ENCODE results near the gene TXNRD1. TPM values are rescaled to one million over a fixed set of nuclear protein-coding genes. Genes with fewer than 3 reads are reported as not detected.

Gene TXNRD1
- total RNA-seq, 2 donors from 2014 or later: 35.9 to 36.6 TPM

DNA sequence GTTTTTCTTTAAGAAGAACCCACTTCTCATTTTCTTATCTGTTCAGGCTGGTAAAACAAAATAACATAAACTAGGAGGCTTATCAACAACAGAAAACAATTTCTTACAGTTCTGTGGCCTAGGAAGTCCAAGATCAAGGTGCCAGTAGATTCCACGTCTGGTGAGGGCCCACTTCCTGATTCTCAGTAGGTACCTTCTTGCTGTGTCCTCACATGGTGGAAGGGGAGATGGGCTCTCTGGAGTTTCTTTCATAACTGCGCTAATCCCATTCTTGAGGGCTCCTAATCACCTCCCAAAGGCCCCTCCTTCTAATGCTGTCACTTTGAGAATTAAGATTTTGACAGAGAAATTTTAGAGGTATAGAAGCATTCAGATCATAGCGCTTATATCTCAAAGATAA is 33.4 kb downstream of the TXNRD1 start:
- ATAC-seq (no peak), DNase-seq (no peak)
- intact Hi-C loops (cut with DNase I): no loop called here
- Histone ChIP-seq H3K9me3 (no peaks in the 10 kb centered on the region), H3K4me3 (no peak overlapping the region), H3K27ac (no peak overlapping the region), H3K36me3 (replicated peaks in 1 of 2; ENCODE audit: insufficient read depth in 1 of 2, low read depth in 2 of 2) (no peaks in the 10 kb centered on the region), H3K27me3 (no peaks in the 10 kb centered on the region), H3K4me1 (no peaks in the 10 kb centered on the region)
- TF ChIP-seq, protein P1, sequence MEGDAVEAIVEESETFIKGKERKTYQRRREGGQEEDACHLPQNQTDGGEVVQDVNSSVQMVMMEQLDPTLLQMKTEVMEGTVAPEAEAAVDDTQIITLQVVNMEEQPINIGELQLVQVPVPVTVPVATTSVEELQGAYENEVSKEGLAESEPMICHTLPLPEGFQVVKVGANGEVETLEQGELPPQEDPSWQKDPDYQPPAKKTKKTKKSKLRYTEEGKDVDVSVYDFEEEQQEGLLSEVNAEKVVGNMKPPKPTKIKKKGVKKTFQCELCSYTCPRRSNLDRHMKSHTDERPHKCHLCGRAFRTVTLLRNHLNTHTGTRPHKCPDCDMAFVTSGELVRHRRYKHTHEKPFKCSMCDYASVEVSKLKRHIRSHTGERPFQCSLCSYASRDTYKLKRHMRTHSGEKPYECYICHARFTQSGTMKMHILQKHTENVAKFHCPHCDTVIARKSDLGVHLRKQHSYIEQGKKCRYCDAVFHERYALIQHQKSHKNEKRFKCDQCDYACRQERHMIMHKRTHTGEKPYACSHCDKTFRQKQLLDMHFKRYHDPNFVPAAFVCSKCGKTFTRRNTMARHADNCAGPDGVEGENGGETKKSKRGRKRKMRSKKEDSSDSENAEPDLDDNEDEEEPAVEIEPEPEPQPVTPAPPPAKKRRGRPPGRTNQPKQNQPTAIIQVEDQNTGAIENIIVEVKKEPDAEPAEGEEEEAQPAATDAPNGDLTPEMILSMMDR (IDR thresholded peaks at IDR 0.05): no peak
- no peak for TF ChIP-seq POLR2A (IDR thresholded peaks at IDR 0.05)
- 82 to 83% methylated on average over 3 of the region's 3 CpGs for WGBS, 2 donors

DNA sequence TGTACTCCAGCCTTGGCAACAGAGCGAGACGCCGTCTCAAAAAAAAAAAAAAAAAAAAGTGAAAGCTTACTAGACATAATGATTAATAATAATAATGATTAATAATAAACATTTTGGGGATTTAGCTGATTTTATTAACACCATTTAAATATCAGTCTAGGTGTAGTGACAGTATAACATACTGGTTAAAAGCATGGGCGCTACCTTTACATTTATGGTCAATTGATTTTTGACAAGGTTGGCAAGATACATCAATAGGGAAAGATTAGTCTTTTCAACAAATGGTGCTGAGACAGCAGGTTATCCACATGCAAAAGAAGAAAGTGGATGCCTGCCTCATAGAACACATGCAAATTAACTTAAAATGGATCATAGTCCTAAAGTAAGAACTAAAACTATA is 34.3 kb downstream of the TXNRD1 start:
- intact Hi-C loops (cut with DNase I): no loop called here
- no peak for ATAC-seq
- Histone ChIP-seq H3K4me1 (no peaks in the 10 kb centered on the region), H3K4me3 (no peak overlapping the region), H3K27me3 (no peaks in the 10 kb centered on the region), H3K9me3 (no peaks in the 10 kb centered on the region), H3K36me3 (replicated peaks in 1 of 2; ENCODE audit: insufficient read depth in 1 of 2, low read depth in 2 of 2) (no peaks in the 10 kb centered on the region), H3K27ac (no peak overlapping the region)
- DNase-seq: no peak
- TF ChIP-seq, protein P1 (IDR thresholded peaks at IDR 0.05): no peak
- TF ChIP-seq POLR2A (IDR thresholded peaks at IDR 0.05): no peak
- 88 to 93% methylated on average over 4 of the region's 4 CpGs for WGBS, 2 donors

- H3K36me3 ChIP-seq (replicated peaks in 1 of 2; ENCODE audit: insufficient read depth in 1 of 2, low read depth in 2 of 2): no peaks in the 10 kb centered on the region
- H3K4me3 ChIP-seq: no peak overlapping the region
- intact Hi-C loops (cut with DNase I): no loop called here
- no peak overlapping the region for H3K27ac ChIP-seq
- TF ChIP-seq POLR2A (IDR thresholded peaks at IDR 0.05): no peak
- TF ChIP-seq, protein P1 (IDR thresholded peaks at IDR 0.05): no peak
- 64 to 70% methylated on average over 2 of the region's 2 CpGs for WGBS, 2 donors
- H3K4me1 ChIP-seq: no peaks in the 10 kb centered on the region
- ATAC-seq (no peak), DNase-seq (no peak)
- H3K27me3 ChIP-seq: no peaks in the 10 kb centered on the region
- H3K9me3 ChIP-seq: no peaks in the 10 kb centered on the region
Measured at GRCh38 chr12:104250366-104251125, 35.0 kb downstream of the TXNRD1 start.

DNA sequence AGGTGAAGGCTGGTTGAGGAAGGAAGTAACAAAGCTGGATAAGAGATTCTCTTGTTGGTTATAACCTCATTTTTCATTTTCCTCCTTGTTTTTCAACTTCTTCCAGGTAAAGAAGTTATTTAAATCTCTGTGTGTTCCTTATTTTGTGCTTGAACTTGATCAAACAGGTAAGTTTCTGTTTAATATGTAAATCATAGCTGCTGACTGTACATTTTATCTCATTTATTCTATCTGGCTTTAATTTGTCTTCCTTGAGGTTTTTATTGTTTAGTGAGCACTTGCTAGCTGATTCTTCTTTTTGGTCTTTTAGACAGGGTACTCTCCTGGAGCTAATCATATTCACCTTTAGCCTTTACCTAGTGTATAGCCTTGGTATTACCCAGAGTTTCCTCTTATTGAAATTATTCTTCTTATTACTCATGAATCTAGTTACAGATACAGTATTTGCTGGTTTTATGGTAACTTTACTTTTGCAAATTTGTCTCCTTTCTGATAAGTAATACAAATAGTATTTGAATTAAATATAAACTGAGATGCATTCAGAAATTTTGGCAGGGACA is 42.4 kb downstream of the TXNRD1 start:
- no peaks in the 10 kb centered on the region for H3K27me3 ChIP-seq

More for the DNA sequence above, 42.4 kb downstream of the TXNRD1 start:
- H3K27ac ChIP-seq: no peak overlapping the region
- no peak for ATAC-seq
- no peaks in the 10 kb centered on the region for H3K36me3 ChIP-seq (replicated peaks in 1 of 2; ENCODE audit: insufficient read depth in 1 of 2, low read depth in 2 of 2)
- H3K4me1 ChIP-seq: no peaks in the 10 kb centered on the region
- intact Hi-C loops (cut with DNase I): no loop called here
- H3K9me3 ChIP-seq: no peaks in the 10 kb centered on the region
- no peak overlapping the region for H3K4me3 ChIP-seq
- TF ChIP-seq, protein P1 (IDR thresholded peaks at IDR 0.05): no peak
- TF ChIP-seq POLR2A (IDR thresholded peaks at IDR 0.05): no peak
- no peak for DNase-seq

Measured in body of pancreas (tissue), 4 donors.